ENCODE data around the gene PIK3AP1. TPM values are rescaled to one million over a fixed set of nuclear protein-coding genes. Genes with fewer than 3 reads are reported as not detected.

PIK3AP1 gene
- total and polyA plus RNA-seq, 2 experiments from 2014 or later, result not detected

DNA sequence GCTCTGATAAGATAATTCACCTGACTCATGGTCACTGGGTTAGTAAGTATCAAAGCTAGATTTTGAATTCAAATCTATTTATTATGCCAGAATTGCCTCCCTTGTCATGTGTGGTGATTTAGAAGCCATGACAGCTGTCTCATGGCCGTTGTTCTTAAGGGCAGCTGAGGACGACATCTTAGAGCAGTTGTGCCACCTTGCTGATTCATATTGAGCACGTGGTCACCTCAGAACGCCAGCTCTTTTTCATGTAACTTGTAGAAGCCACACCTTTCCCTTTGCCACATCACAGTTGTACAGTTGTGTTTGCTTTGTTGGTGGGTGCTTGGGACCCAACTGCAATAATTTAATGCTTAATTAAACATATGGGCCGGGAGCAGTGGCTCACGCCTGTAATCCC is 4.3 kb upstream of the PIK3AP1 start:
- in situ Hi-C loops (cut with MboI), result no loop called here
- Histone ChIP-seq H3K4me1 (ENCODE audit: insufficient read depth) (no peaks in the 10 kb centered on the region), H3K4me3 (no peak overlapping the region), H2AFZ (no peak overlapping the region), H4K20me1 (ENCODE audit: insufficient read depth) (no peaks in the 10 kb centered on the region), H3F3A (ENCODE audit: insufficient read depth) (no peaks in the 10 kb centered on the region), H3K9me2 (ENCODE audit: insufficient read depth) (no peaks in the 10 kb centered on the region), H3K9me3 (ENCODE audit: low read depth) (no peaks in the 10 kb centered on the region), H3K79me2 (ENCODE audit: insufficient read depth) (no peaks in the 10 kb centered on the region), H3K27ac (no peak overlapping the region), H3K36me3 (ENCODE audit: low read depth) (no peaks in the 10 kb centered on the region), H3K9ac (no peak overlapping the region), H3K4me2 (ENCODE audit: unreplicated experiment) (no peak overlapping the region), H3K27me3 (replicated peaks; ENCODE audit: insufficient read depth) (peaks cover 24% of the 10 kb centered on the region)
- no peak for DNase-seq
- TF ChIP-seq EZH2 (IDR thresholded peaks at IDR 0.05; ENCODE audit: insufficient read depth, poor library complexity, severe bottlenecking), result no peak
- TF ChIP-seq EZH2phosphoT487 (IDR thresholded peaks at IDR 0.05; ENCODE audit: insufficient read depth, low read depth), result no peak
- WGBS, 2 experiments (ENCODE audit: low coverage in 1 of 2, low lambda C conversion rate in 2 of 2, missing lambda C conversion rate in 2 of 2), result 48 to 53% methylated on average over 6 of the region's 6 CpGs

DNA sequence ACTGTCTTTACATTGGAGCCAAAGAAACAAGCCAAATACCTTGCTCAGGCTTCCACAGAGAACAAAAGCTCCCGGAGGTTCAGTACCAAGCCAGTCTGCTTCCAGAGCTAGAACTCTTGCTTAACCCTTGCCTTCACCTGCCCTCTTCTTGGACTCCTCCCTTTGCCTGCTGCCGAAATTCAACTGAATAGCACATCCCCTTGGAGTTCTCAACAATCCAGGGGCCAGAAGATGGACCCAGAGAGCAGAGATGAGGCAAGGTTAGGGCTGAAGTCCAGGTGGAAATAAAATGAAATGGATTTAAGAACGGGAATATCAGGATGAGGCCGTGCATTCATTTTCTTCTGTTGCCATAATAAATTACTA is 876 bp upstream of the PIK3AP1 start:
- H3K9me2 ChIP-seq (ENCODE audit: insufficient read depth), result no peaks in the 10 kb centered on the region
- no peaks in the 10 kb centered on the region for H3K36me3 ChIP-seq (ENCODE audit: low read depth)
- TF ChIP-seq EZH2 (IDR thresholded peaks at IDR 0.05; ENCODE audit: insufficient read depth, poor library complexity, severe bottlenecking) (no peak), EZH2phosphoT487 (IDR thresholded peaks at IDR 0.05; ENCODE audit: insufficient read depth, low read depth) (no peak)
- no peak overlapping the region for H2AFZ ChIP-seq
- no peak overlapping the region for H3K4me3 ChIP-seq
- WGBS, 2 experiments (ENCODE audit: low coverage in 1 of 2, low lambda C conversion rate in 2 of 2, missing lambda C conversion rate in 2 of 2), result 14 to 15% methylated on average over 4 of the region's 4 CpGs
- H4K20me1 ChIP-seq (ENCODE audit: insufficient read depth), result no peaks in the 10 kb centered on the region
- H3K4me1 ChIP-seq (ENCODE audit: insufficient read depth), result no peaks in the 10 kb centered on the region
- DNase-seq, result no peak
- H3K4me2 ChIP-seq (ENCODE audit: unreplicated experiment), result no peak overlapping the region
- in situ Hi-C loops (cut with MboI), result no loop called here
- no peaks in the 10 kb centered on the region for H3K9me3 ChIP-seq (ENCODE audit: low read depth)
- H3K79me2 ChIP-seq (ENCODE audit: insufficient read depth), result no peaks in the 10 kb centered on the region
- no peak overlapping the region for H3K9ac ChIP-seq
- H3K27ac ChIP-seq, result no peak overlapping the region
- H3K27me3 ChIP-seq (replicated peaks; ENCODE audit: insufficient read depth), result peaks cover 32% of the 10 kb centered on the region
- H3F3A ChIP-seq (ENCODE audit: insufficient read depth), result no peaks in the 10 kb centered on the region

DNA sequence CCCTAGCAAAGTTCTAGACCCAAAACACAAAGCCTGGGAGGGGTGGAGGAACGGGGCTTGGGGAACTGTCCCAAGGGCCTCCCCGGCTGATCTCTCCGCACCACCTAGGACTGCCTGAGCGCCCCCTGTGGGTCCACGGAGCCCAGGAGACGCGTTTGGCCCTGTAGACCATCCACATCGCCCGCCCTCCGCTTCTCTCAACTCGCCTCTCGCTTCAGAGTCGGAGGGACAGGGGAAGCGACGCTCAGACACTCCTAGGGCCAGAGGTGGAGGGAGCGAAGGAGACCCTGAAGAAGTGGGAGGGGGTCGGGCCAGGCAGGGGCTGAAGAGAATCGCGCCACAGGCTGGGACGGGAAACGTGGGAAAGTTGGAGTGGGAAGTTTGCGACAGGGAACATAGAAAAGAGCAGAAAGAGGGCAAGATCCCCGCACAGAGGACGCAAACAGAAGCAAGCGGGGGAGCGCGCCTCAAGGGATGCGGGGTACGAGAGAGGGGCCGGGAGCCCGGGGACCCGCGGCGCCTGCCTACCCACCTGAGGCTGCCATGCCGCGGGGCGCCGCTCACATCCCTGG is 378 bp downstream of the PIK3AP1 start:
- no peak for TF ChIP-seq EZH2phosphoT487 (IDR thresholded peaks at IDR 0.05; ENCODE audit: insufficient read depth, low read depth)
- TF ChIP-seq EZH2 (IDR thresholded peaks at IDR 0.05; ENCODE audit: insufficient read depth, poor library complexity, severe bottlenecking), result no peak
- H3K9me3 ChIP-seq (ENCODE audit: low read depth), result no peaks in the 10 kb centered on the region
- H3K9me2 ChIP-seq (ENCODE audit: insufficient read depth), result no peaks in the 10 kb centered on the region
- peak overlapping the region; percentile 34 for H3K4me3 ChIP-seq
- no peak for DNase-seq
- H3K79me2 ChIP-seq (ENCODE audit: insufficient read depth), result no peaks in the 10 kb centered on the region
- no peak overlapping the region for H3K27ac ChIP-seq
- in situ Hi-C loops (cut with MboI), result no loop called here
- no peaks in the 10 kb centered on the region for H3K4me1 ChIP-seq (ENCODE audit: insufficient read depth)
- H2AFZ ChIP-seq, result peak overlapping the region; percentile 25; the same call in 1 of the 2 replicates
- peak overlapping the region; percentile 41 for H3K4me2 ChIP-seq (ENCODE audit: unreplicated experiment)
- H3K27me3 ChIP-seq (replicated peaks; ENCODE audit: insufficient read depth), result peaks cover 32% of the 10 kb centered on the region
- H4K20me1 ChIP-seq (ENCODE audit: insufficient read depth), result no peaks in the 10 kb centered on the region
- no peaks in the 10 kb centered on the region for H3F3A ChIP-seq (ENCODE audit: insufficient read depth)
- 14 to 16% methylated on average over 30 of the region's 38 CpGs for WGBS, 2 experiments (ENCODE audit: low coverage in 1 of 2, low lambda C conversion rate in 2 of 2, missing lambda C conversion rate in 2 of 2)
- no peaks in the 10 kb centered on the region for H3K36me3 ChIP-seq (ENCODE audit: low read depth)
- H3K9ac ChIP-seq, result no peak overlapping the region

DNA sequence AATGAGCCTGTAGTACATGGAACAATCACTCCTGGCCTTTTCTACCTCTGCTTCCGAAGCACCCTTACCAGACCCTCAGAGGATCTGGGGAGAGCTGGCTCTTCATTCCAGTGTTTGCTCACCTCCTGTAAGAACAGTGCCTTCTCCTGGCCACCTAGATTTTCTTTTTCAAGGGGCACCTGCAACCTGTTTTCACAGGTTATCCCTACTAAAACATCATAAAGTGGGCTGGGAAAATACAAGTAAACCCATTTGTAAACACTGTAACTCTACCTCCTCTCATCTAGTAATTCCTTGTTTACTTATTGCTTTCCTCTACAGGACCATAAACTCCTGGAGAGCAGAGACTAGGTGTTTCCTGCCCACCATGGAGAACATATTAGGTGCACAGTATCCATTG is 1.1 kb downstream of the PIK3AP1 start:
- Histone ChIP-seq H3F3A (ENCODE audit: insufficient read depth) (no peaks in the 10 kb centered on the region), H3K27me3 (replicated peaks; ENCODE audit: insufficient read depth) (peaks cover 32% of the 10 kb centered on the region), H2AFZ (no peak overlapping the region), H3K36me3 (ENCODE audit: low read depth) (no peaks in the 10 kb centered on the region), H3K9me3 (ENCODE audit: low read depth) (no peaks in the 10 kb centered on the region), H3K4me1 (ENCODE audit: insufficient read depth) (no peaks in the 10 kb centered on the region), H3K27ac (no peak overlapping the region), H3K9me2 (ENCODE audit: insufficient read depth) (no peaks in the 10 kb centered on the region), H3K9ac (no peak overlapping the region), H3K79me2 (ENCODE audit: insufficient read depth) (no peaks in the 10 kb centered on the region), H4K20me1 (ENCODE audit: insufficient read depth) (no peaks in the 10 kb centered on the region), H3K4me2 (ENCODE audit: unreplicated experiment) (no peak overlapping the region), H3K4me3 (no peak overlapping the region)
- in situ Hi-C loops (cut with MboI), result no loop called here
- 100% methylated on average over 1 of the region's 1 CpG for WGBS, 2 experiments (ENCODE audit: low coverage in 1 of 2, low lambda C conversion rate in 2 of 2, missing lambda C conversion rate in 2 of 2)
- TF ChIP-seq EZH2phosphoT487 (IDR thresholded peaks at IDR 0.05; ENCODE audit: insufficient read depth, low read depth), result no peak
- TF ChIP-seq EZH2 (IDR thresholded peaks at IDR 0.05; ENCODE audit: insufficient read depth, poor library complexity, severe bottlenecking), result no peak
- DNase-seq, result no peak
